ENCODE data around the gene ACVR1.

ACVR1 gene

GRCh38 chr2:157699009-157699408, 177.1 kb downstream of the ACVR1 start:
- DNase-seq (ENCODE audit: low read depth), result no peak

- no peak for DNase-seq (ENCODE audit: low read depth)
Measured at GRCh38 chr2:157698430-157698829, 177.7 kb downstream of the ACVR1 start.

- DNase-seq (ENCODE audit: low read depth), result no peak
Measured at GRCh38 chr2:157696036-157696435, 180.1 kb downstream of the ACVR1 start.

- DNase-seq (ENCODE audit: low read depth), result no peak
Measured at GRCh38 chr2:157692768-157693167, 183.4 kb downstream of the ACVR1 start.

- DNase-seq (ENCODE audit: low read depth), result no peak
Measured at GRCh38 chr2:157691695-157692094, 184.4 kb downstream of the ACVR1 start.

GRCh38 chr2:157691131-157691530, 185.0 kb downstream of the ACVR1 start:
- DNase-seq (ENCODE audit: low read depth), result no peak
